ENCODE data around the gene NUP88. TPM values are rescaled to one million over a fixed set of nuclear protein-coding genes. Genes with fewer than 3 reads are reported as not detected.
"Not testable (repeated sequence)": the region's sequence is repeated elsewhere in the genome, so short reads cannot be mapped to it uniquely, and the experiment has no call there.

NUP88 gene
- 70.4 TPM for total RNA-seq
- 43.5 TPM for polyA plus RNA-seq

- H3K4me3 ChIP-seq (ENCODE audit: low read depth, low read length) = peak within 1 kb of the TSS; percentile 77
- H3K36me3 ChIP-seq (ENCODE audit: insufficient read depth) = peaks cover 5% of the 10 kb centered on the region
- peak; percentile 97 for DNase-seq (ENCODE audit: extremely low spot score)
- H3K4me1 ChIP-seq (ENCODE audit: insufficient read depth) = no peaks in the 10 kb centered on the region
- peak within 1 kb of the TSS; percentile 77 for H3K27ac ChIP-seq (ENCODE audit: low read depth)
- WGBS = under 1% methylated on average over 49 of the region's 49 CpGs
Observed at GRCh38 chr17:5419356-5419958, at the start of gene NUP88. Gene NUP88 (minus strand): TSS chr17:5419662. CDS start chr17:5419650, 12 bp downstream.

DNA sequence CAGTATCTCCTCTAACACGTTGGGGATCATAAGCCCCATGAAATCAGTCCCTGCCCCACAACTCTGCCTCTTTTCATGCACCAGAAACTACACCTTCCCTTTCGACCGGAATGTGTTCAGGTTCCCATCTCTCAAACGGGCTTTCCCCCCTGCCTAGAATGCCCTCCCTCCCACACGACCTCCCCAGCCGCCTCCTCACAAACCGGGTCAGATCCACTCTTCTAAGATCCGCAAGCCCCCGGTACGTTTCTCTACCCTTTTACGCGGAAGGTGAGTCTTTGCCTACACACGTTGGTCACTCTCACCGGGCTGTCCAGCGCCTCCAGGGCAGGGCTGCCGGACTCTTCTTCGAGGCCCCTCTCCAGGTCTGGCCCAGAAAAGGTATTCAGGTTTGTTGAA is 48.6 kb upstream of the NUP88 start:
- Histone ChIP-seq H3K27ac (ENCODE audit: low read depth) (no peak overlapping the region), H3K4me1 (ENCODE audit: insufficient read depth) (peaks cover 3% of the 10 kb centered on the region), H3K36me3 (ENCODE audit: insufficient read depth) (peaks cover 1% of the 10 kb centered on the region), H3K4me3 (ENCODE audit: low read depth, low read length) (peak overlapping the region; percentile 81)
- WGBS = under 1% methylated on average over 17 of the region's 17 CpGs
- no peak for DNase-seq (ENCODE audit: extremely low spot score)

- no peak overlapping the region for H3K27ac ChIP-seq (ENCODE audit: low read depth)
- peaks cover 3% of the 10 kb centered on the region for H3K4me1 ChIP-seq (ENCODE audit: insufficient read depth)
- DNase-seq (ENCODE audit: extremely low spot score) = no peak
- WGBS = 3% methylated on average over 8 of the region's 8 CpGs
- H3K36me3 ChIP-seq (ENCODE audit: insufficient read depth) = no peaks in the 10 kb centered on the region
- peak overlapping the region; percentile 81 for H3K4me3 ChIP-seq (ENCODE audit: low read depth, low read length)
Observed at GRCh38 chr17:5467416-5467815, 48.0 kb upstream of the NUP88 start.

- Histone ChIP-seq H3K36me3 (ENCODE audit: insufficient read depth) (peaks cover 2% of the 10 kb centered on the region), H3K4me1 (ENCODE audit: insufficient read depth) (peaks cover 3% of the 10 kb centered on the region), H3K27ac (ENCODE audit: low read depth) (no peak overlapping the region), H3K4me3 (ENCODE audit: low read depth, low read length) (no peak overlapping the region)
- no peak for DNase-seq (ENCODE audit: extremely low spot score)
- 91% methylated on average over 4 of the region's 4 CpGs for WGBS
Observed at GRCh38 chr17:5466295-5466694, 46.8 kb upstream of the NUP88 start.

GRCh38 chr17:5464717-5465507 is 45.5 kb upstream of the NUP88 start:
- WGBS = 87% methylated on average over 10 of the region's 10 CpGs
- Histone ChIP-seq H3K36me3 (ENCODE audit: insufficient read depth) (peaks cover 2% of the 10 kb centered on the region), H3K27ac (ENCODE audit: low read depth) (no peak overlapping the region), H3K4me1 (ENCODE audit: insufficient read depth) (peaks cover 3% of the 10 kb centered on the region), H3K4me3 (ENCODE audit: low read depth, low read length) (no peak overlapping the region)
- no peak for DNase-seq (ENCODE audit: extremely low spot score)

- DNase-seq (ENCODE audit: extremely low spot score) = no peak
- Histone ChIP-seq H3K4me3 (ENCODE audit: low read depth, low read length) (no peak overlapping the region), H3K36me3 (ENCODE audit: insufficient read depth) (no peaks in the 10 kb centered on the region), H3K4me1 (ENCODE audit: insufficient read depth) (no peaks in the 10 kb centered on the region), H3K27ac (ENCODE audit: low read depth) (no peak overlapping the region)
- 91% methylated on average over 8 of the region's 8 CpGs for WGBS
Observed at GRCh38 chr17:5446786-5447185, 27.3 kb upstream of the NUP88 start.

DNA sequence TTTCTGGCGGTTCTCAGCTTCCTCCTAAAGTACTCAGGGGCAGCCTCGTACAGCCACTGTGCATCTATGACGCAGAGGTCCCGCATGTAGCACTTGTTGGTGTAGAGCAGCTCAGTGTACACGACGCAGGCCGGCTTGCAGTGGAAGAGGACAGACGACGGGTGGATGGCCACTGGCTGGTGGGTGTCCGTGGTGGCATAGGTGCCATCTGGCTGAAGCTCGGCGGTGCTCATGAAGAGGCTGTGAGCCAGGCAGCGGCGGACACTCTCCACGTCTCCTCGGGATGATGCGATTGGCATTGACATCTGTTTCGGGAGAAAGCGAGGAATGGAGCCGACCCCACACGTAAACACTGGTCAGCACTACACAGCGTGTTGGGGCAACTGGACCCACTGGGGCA is 24.7 kb upstream of the NUP88 start:
- no peak overlapping the region for H3K27ac ChIP-seq (ENCODE audit: low read depth)
- no peaks in the 10 kb centered on the region for H3K36me3 ChIP-seq (ENCODE audit: insufficient read depth)
- DNase-seq (ENCODE audit: extremely low spot score) = no peak
- no peaks in the 10 kb centered on the region for H3K4me1 ChIP-seq (ENCODE audit: insufficient read depth)
- 95% methylated on average over 22 of the region's 22 CpGs for WGBS
- no peak overlapping the region for H3K4me3 ChIP-seq (ENCODE audit: low read depth, low read length)

- Histone ChIP-seq H3K27ac (ENCODE audit: low read depth) (no peak overlapping the region), H3K4me3 (ENCODE audit: low read depth, low read length) (no peak overlapping the region), H3K4me1 (ENCODE audit: insufficient read depth) (no peaks in the 10 kb centered on the region), H3K36me3 (ENCODE audit: insufficient read depth) (no peaks in the 10 kb centered on the region)
- DNase-seq (ENCODE audit: extremely low spot score) = no peak
- 97% methylated on average over 6 of the region's 6 CpGs for WGBS
Observed at GRCh38 chr17:5443728-5444127, 24.3 kb upstream of the NUP88 start.

DNA sequence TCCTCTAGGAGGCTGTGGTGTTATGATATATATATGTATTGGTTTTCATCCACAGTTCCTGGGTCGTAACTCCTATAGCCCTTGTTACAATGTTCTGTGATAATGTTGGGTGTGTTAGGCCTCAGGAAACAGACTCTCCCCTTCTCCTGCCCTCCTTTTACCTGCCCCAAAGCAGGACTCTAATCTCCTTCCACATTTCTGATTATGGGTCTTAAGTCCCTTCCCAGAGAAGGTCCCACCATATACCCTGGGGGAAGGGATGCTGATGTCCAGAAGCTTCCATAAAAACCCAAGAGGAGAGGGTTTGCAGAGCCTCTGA is 19.9 kb upstream of the NUP88 start:
- DNase-seq (ENCODE audit: extremely low spot score) = no peak
- Histone ChIP-seq H3K27ac (ENCODE audit: low read depth) (no peak overlapping the region), H3K4me3 (ENCODE audit: low read depth, low read length) (no peak overlapping the region), H3K36me3 (ENCODE audit: insufficient read depth) (no peaks in the 10 kb centered on the region), H3K4me1 (ENCODE audit: insufficient read depth) (no peaks in the 10 kb centered on the region)
- 24% methylated on average over 1 of the region's 1 CpG for WGBS

DNA sequence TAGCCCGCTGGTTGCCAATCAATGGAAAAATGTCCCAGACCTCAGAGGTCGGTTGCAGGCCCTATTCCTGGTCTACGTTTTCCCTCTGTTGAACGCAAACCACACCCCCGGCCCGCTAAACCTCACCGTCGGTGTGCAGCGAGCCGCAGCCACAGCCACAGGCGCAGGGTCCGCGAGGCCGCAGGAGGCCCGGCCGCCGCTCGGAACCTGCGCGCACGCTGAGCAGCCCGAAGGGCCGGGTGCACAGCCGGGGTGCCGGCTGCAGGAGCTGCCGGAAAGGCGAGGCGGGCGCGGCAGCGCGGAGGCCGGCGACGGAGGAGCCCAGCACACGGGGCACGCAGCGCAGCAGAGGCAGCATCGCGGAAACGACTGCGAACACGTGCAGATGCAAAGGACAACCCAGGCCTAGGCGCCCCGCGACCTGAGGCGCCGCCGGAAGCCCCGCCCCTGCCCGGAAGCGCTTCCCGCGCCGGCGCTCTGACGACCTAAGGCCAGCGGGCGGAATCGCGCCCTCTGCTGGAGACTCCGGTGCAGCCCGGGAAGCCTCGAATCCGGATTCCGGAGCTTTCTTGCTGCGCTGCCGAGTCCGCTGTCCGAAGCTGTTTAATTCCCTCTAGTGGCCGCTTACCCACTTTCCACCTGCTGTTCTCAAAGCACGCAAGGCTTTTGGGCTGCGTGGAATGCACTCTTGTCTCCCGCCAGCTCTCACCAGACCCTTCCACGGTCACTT is 19.4 kb upstream of the NUP88 start, which contains the start of gene C1QBP:
Gene C1QBP (minus strand): TSS at position 440 of the 730 bp plus-strand sequence. CDS start 82 bp downstream, at position 358.
- peak; percentile 82 for DNase-seq (ENCODE audit: extremely low spot score)
- WGBS = under 1% methylated on average over 75 of the region's 75 CpGs
- no peak within 1 kb of the TSS for H3K27ac ChIP-seq (ENCODE audit: low read depth)
- no peaks in the 10 kb centered on the region for H3K4me1 ChIP-seq (ENCODE audit: insufficient read depth)
- no peaks in the 10 kb centered on the region for H3K36me3 ChIP-seq (ENCODE audit: insufficient read depth)
- H3K4me3 ChIP-seq (ENCODE audit: low read depth, low read length) = peak within 1 kb of the TSS; percentile 99

DNA sequence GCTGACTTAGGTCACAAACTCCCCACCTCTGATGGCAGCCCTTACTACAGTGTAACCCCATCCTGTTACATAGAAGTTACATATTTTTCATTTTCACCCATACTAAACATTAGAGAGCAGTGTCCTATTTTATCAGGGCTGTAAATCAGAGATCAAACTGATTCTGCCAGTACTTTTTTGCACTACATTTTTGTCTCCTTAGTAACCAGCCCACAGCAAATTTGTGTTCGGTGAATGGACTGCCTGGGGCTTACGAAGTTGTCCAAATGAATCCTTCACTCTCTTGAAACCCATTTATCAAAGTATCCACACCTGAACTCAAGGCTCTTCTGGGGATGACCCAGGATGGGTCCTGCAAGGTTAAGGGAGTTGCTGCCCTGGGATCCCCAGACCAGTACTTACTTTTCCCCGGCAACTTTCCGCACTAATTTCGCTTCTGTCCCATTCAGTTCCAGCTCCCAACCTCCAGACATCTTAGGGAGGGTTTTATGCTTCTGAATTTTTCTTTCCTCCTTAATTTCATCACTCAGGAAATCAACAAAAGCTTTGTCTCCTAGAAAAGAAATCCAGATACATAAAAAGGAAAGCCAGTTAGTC is 18.4 kb upstream of the NUP88 start:
- Histone ChIP-seq H3K36me3 (ENCODE audit: insufficient read depth) (no peaks in the 10 kb centered on the region), H3K4me1 (ENCODE audit: insufficient read depth) (no peaks in the 10 kb centered on the region), H3K4me3 (ENCODE audit: low read depth, low read length) (peak overlapping the region; percentile 99), H3K27ac (ENCODE audit: low read depth) (no peak overlapping the region)
- 64% methylated on average over 5 of the region's 5 CpGs for WGBS
- no peak for DNase-seq (ENCODE audit: extremely low spot score)

GRCh38 chr17:5435781-5436315 is 16.4 kb upstream of the NUP88 start:
- H3K27ac ChIP-seq (ENCODE audit: low read depth); DNase-seq (ENCODE audit: extremely low spot score); H3K36me3 ChIP-seq (ENCODE audit: insufficient read depth); H3K4me1 ChIP-seq (ENCODE audit: insufficient read depth); H3K4me3 ChIP-seq (ENCODE audit: low read depth, low read length): not testable (repeated sequence)
- WGBS = 88% methylated on average over 9 of the region's 12 CpGs

GRCh38 chr17:5434984-5435383 is 15.5 kb upstream of the NUP88 start:
- H3K36me3 ChIP-seq (ENCODE audit: insufficient read depth) = no peaks in the 10 kb centered on the region
- H3K27ac ChIP-seq (ENCODE audit: low read depth) = no peak overlapping the region
- DNase-seq (ENCODE audit: extremely low spot score) = no peak
- no peaks in the 10 kb centered on the region for H3K4me1 ChIP-seq (ENCODE audit: insufficient read depth)
- H3K4me3 ChIP-seq (ENCODE audit: low read depth, low read length) = no peak overlapping the region
- WGBS = 83% methylated on average over 2 of the region's 2 CpGs

Data from urinary bladder (tissue), 4 donors.